Naive thymus-derived CD4-positive, alpha-beta T cell (primary cell): ENCODE measurements around the gene TM9SF2. TPM values are rescaled to one million over a fixed set of nuclear protein-coding genes. Genes with fewer than 3 reads are reported as not detected.

Experiments
- ATAC-seq: fragments of 150-1000 bp; cut with Tn5 transposase; 2 replicates; pipeline ENCODE4 v1.10.0; 2021; ENCODE audit warnings: mild to moderate bottlenecking, moderate library complexity
- CTCF ChIA-PET: fragments of 350-600 bp; sonication (Branson Sonifier 250); formaldehyde crosslinking; loops from one replicate; lab custom pipeline; 2021; ENCODE audit warnings: antibody characterized with exemption; lab: Charles Lee
- POLR2A ChIA-PET: fragments of 350-600 bp; sonication (Branson Sonifier 250); formaldehyde crosslinking; loops from one replicate; lab custom pipeline; 2021; ENCODE audit warnings: antibody characterized with exemption, inconsistent platforms; lab: Charles Lee
- DNase-seq, 9 donors: peaks; one replicate each; pipeline versions ENCODE4 v3.0.0 to v3.0.0-alpha.2; 2020 to 2022; ENCODE audit warnings: mixed read lengths in 1 of 9
- H3K27ac ChIP-seq: one replicate; pipeline ENCODE4 v1.7.0; 2013; ENCODE audit warnings: mild to moderate bottlenecking, low read depth, low read length, moderate library complexity
- H3K27me3 ChIP-seq, 2 donors: one replicate each; pipeline ENCODE4 v1.7.0; 2013; ENCODE audit warnings: low read length in 2 of 2, mild to moderate bottlenecking in 2 of 2, moderate library complexity in 2 of 2; ENCODE audit not compliant: control insufficient read depth in 2 of 2, insufficient read depth in 2 of 2
- H3K36me3 ChIP-seq, 3 experiments: 1 replicate in 2 of 3; 2 replicates in 1 of 3; pipeline ENCODE4 v1.7.0; 2013; ENCODE audit warnings: low read length in 3 of 3, mild to moderate bottlenecking in 3 of 3, moderate library complexity in 1 of 3; ENCODE audit not compliant: insufficient read depth in 3 of 3, control insufficient read depth in 2 of 3
- H3K4me1 ChIP-seq, 2 donors: one replicate each; pipeline ENCODE4 v1.7.0; 2013; ENCODE audit warnings: low read length in 2 of 2, mild to moderate bottlenecking in 2 of 2, moderate library complexity in 1 of 2; ENCODE audit not compliant: control insufficient read depth in 2 of 2, insufficient read depth in 2 of 2
- H3K4me3 ChIP-seq: 2 replicates; pipeline ENCODE4 v1.7.0; 2013; ENCODE audit warnings: mild to moderate bottlenecking, low read length
- H3K9me3 ChIP-seq, 3 experiments: 1 replicate in 2 of 3; 2 replicates in 1 of 3; pipeline ENCODE4 v1.7.0; 2013; ENCODE audit warnings: low read length in 3 of 3; ENCODE audit not compliant: control insufficient read depth in 2 of 3
- H3K27ac Mint-ChIP-seq, 9 donors: one replicate each; pipeline ENCODE4 v1.8.0; 2020 to 2022; ENCODE audit warnings: mixed read lengths in 9 of 9, mild to moderate bottlenecking in 8 of 9, moderate library complexity in 5 of 9, inconsistent platforms in 2 of 9
- H3K27me3 Mint-ChIP-seq, 5 donors: one replicate each; pipeline ENCODE4 v1.8.0; 2021 to 2022; ENCODE audit warnings: mixed read lengths in 5 of 5, mild to moderate bottlenecking in 1 of 5
- H3K36me3 Mint-ChIP-seq, 5 donors: one replicate each; pipeline ENCODE4 v1.8.0; 2020 to 2022; ENCODE audit warnings: mixed read lengths in 5 of 5, mild to moderate bottlenecking in 3 of 5, inconsistent platforms in 1 of 5
- H3K4me1 Mint-ChIP-seq, 7 donors: one replicate each; pipeline ENCODE4 v1.8.0; 2020 to 2022; ENCODE audit warnings: mixed read lengths in 7 of 7, mild to moderate bottlenecking in 3 of 7, inconsistent platforms in 1 of 7
- H3K4me3 Mint-ChIP-seq, 10 donors: one replicate each; pipeline ENCODE4 v1.8.0; 2020 to 2022; ENCODE audit warnings: mild to moderate bottlenecking in 10 of 10, mixed read lengths in 10 of 10, moderate library complexity in 6 of 10, inconsistent platforms in 2 of 10
- H3K9me3 Mint-ChIP-seq, 11 donors: one replicate each; pipeline ENCODE4 v1.8.0; 2020 to 2022; ENCODE audit warnings: mixed read lengths in 11 of 11, mild to moderate bottlenecking in 4 of 11, inconsistent platforms in 1 of 11, moderate library complexity in 1 of 11
- intact Hi-C, 2 donors: fragments of 100-400 bp; cut with micrococcal nuclease; formaldehyde crosslinking; loops; one replicate each; pipeline ENCODE4 v1.15.1; 2023
- polyA plus RNA-seq, 2 donors: library from polyadenylated mRNA; unstranded; fragments of 300-500 nt; fragmentation: Illumina TruSeq; gene quantifications; one replicate each; pipeline ENCODE4 v1.2.3, GENCODE V29; 2021
- total RNA-seq, 6 experiments: library from RNA in 5 of 6; stranded (reverse) in 5 of 6; gene quantifications; 1 replicate in 5 of 6; 2 replicates in 1 of 6; pipeline ENCODE4 v1.2.3 and lab custom pipeline; 2021 to 2026

TM9SF2 gene
- total and polyA plus RNA-seq, 7 experiments from 2014 or later, result 38.0 to 81.9 (median 53.6) TPM

GRCh38 chr13:99471221-99472121 lies 29.8 kb upstream of the TM9SF2 start:
- ChIA-PET CTCF (interaction anchor here (0.6 kb wide), 1 partner anchor 1045 kb away, joined by 3 read pairs; no protein-coding TSS in a partner anchor), POLR2A (interaction anchor here (0.6 to 0.7 kb wide), 2 partner anchors 442 to 451 kb away, joined by 3 read pairs; no protein-coding TSS in a partner anchor)
- no peak for DNase-seq
- ATAC-seq, result no peak
- intact Hi-C loops, result no loop called here
- no peaks in the 10 kb centered on the region for H3K36me3 ChIP-seq
- Mint-ChIP-seq H3K27me3 (peaks cover 0 to 28% (median 0%) of the 10 kb centered on the region in 5 donors), H3K36me3 (peaks cover 0 to 27% (median 21%) of the 10 kb centered on the region in 5 donors), H3K9me3 (peaks cover 0 to 7% (median 0%) of the 10 kb centered on the region in 11 donors), H3K27ac (no peak overlapping the region), H3K4me1 (peaks cover 0 to 3% (median 1%) of the 10 kb centered on the region in 7 donors), H3K4me3 (no peak overlapping the region)
- H3K4me3 ChIP-seq, result no peak overlapping the region
- no peaks in the 10 kb centered on the region for H3K9me3 ChIP-seq
- no peaks in the 10 kb centered on the region for H3K4me1 ChIP-seq
- H3K27me3 ChIP-seq, result no peaks in the 10 kb centered on the region
- H3K27ac ChIP-seq, result no peak overlapping the region

DNA sequence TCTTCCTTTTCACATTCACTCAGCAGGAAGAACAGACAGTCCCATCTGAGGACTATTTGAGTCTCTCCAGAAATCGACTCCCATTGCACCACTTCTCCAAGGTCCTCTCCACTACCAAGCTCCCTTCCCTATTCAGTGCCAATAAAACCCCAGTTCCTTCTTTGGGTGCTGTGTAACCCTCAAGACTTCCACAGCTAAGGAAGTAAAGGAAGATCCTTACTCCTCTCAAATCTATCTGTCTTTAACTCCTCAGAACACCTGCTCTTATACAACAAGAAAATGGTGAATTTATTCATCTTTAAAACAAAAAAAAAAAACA lies 29.2 kb upstream of the TM9SF2 start:
- intact Hi-C loops, result no loop called here
- ChIA-PET POLR2A (interaction anchor here (0.6 to 0.7 kb wide), 2 partner anchors 442 to 450 kb away, joined by 3 read pairs; no protein-coding TSS in a partner anchor), CTCF (interaction anchor here (0.6 kb wide), 1 partner anchor 1044 kb away, joined by 3 read pairs; no protein-coding TSS in a partner anchor)
- DNase-seq, result no peak
- H3K36me3 Mint-ChIP-seq, result peaks cover 0 to 25% (median 18%) of the 10 kb centered on the region in 5 donors
- no peak overlapping the region for H3K4me3 Mint-ChIP-seq
- H3K4me3 ChIP-seq, result no peak overlapping the region
- no peaks in the 10 kb centered on the region for H3K36me3 ChIP-seq
- peaks cover 0 to 28% (median 0%) of the 10 kb centered on the region in 5 donors for H3K27me3 Mint-ChIP-seq
- H3K4me1 Mint-ChIP-seq, result peaks cover 0 to 8% (median 3%) of the 10 kb centered on the region in 7 donors
- ATAC-seq, result no peak
- peaks cover 0 to 8% (median 0%) of the 10 kb centered on the region in 11 donors for H3K9me3 Mint-ChIP-seq
- no peaks in the 10 kb centered on the region for H3K9me3 ChIP-seq
- no peaks in the 10 kb centered on the region for H3K4me1 ChIP-seq
- no peak overlapping the region for H3K27ac Mint-ChIP-seq
- H3K27me3 ChIP-seq, result no peaks in the 10 kb centered on the region
- H3K27ac ChIP-seq, result no peak overlapping the region

- Mint-ChIP-seq H3K27ac (peak overlapping the region in 1 of 9 donors; percentile 6), H3K27me3 (peaks cover 0 to 28% (median 0%) of the 10 kb centered on the region in 5 donors), H3K4me3 (no peak overlapping the region), H3K36me3 (peaks cover 0 to 21% (median 15%) of the 10 kb centered on the region in 5 donors), H3K9me3 (peaks cover 0 to 8% (median 0%) of the 10 kb centered on the region in 11 donors), H3K4me1 (peaks cover 0 to 13% (median 4%) of the 10 kb centered on the region in 7 donors)
- DNase-seq (no peak), ATAC-seq (no peak)
- no peak overlapping the region for H3K4me3 ChIP-seq
- CTCF ChIA-PET, result no interaction called here
- intact Hi-C loops, result no loop called here
- H3K27ac ChIP-seq, result no peak overlapping the region
- no peaks in the 10 kb centered on the region for H3K36me3 ChIP-seq
- POLR2A ChIA-PET, result no interaction called here
- H3K9me3 ChIP-seq, result no peaks in the 10 kb centered on the region
- no peaks in the 10 kb centered on the region for H3K4me1 ChIP-seq
- no peaks in the 10 kb centered on the region for H3K27me3 ChIP-seq
Measured at GRCh38 chr13:99473515-99473914, 27.8 kb upstream of the TM9SF2 start.

DNA sequence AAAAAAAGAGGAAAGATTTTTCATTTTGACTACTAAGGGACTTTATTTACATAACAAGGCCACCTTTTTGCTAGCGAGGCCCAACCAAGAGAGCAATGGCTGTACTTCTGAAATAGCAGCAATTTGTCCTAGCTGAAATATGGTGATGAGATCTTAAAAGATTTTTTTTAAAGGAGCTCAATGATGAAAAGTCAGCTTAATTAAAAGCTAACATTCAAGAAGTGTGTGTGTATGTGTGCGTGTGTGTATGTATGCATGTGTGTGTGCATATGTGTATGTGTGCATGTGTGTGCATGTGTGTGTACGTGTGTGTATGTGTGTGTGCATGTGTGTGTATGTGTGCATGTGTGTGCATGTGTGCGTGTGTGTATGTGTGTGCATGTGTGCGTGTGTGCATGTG lies 24.6 kb upstream of the TM9SF2 start:
- intact Hi-C loops, result no loop called here
- no peak overlapping the region for H3K27ac ChIP-seq
- H3K4me1 Mint-ChIP-seq, result peaks cover 0 to 14% (median 4%) of the 10 kb centered on the region in 7 donors
- ChIA-PET POLR2A (no interaction called here), CTCF (no interaction called here)
- H3K4me3 ChIP-seq, result no peak overlapping the region
- no peak overlapping the region for H3K4me3 Mint-ChIP-seq
- ATAC-seq, result no peak
- H3K27me3 ChIP-seq, result no peaks in the 10 kb centered on the region
- peaks cover 0 to 2% (median 0%) of the 10 kb centered on the region in 11 donors for H3K9me3 Mint-ChIP-seq
- peaks cover 0 to 9% (median 0%) of the 10 kb centered on the region in 5 donors for H3K27me3 Mint-ChIP-seq
- no peak for DNase-seq
- H3K36me3 ChIP-seq, result no peaks in the 10 kb centered on the region
- H3K36me3 Mint-ChIP-seq, result peaks cover 0 to 15% (median 6%) of the 10 kb centered on the region in 5 donors
- H3K27ac Mint-ChIP-seq, result no peak overlapping the region
- H3K4me1 ChIP-seq, result no peaks in the 10 kb centered on the region
- no peaks in the 10 kb centered on the region for H3K9me3 ChIP-seq

GRCh38 chr13:99477493-99477892 lies 23.8 kb upstream of the TM9SF2 start:
- H3K27ac ChIP-seq, result no peak overlapping the region
- peaks cover 0 to 2% (median 0%) of the 10 kb centered on the region in 11 donors for H3K9me3 Mint-ChIP-seq
- H3K4me1 Mint-ChIP-seq, result peaks cover 0 to 17% (median 4%) of the 10 kb centered on the region in 7 donors
- H3K27me3 Mint-ChIP-seq, result peaks cover 0 to 9% (median 0%) of the 10 kb centered on the region in 5 donors
- H3K4me3 ChIP-seq, result no peak overlapping the region
- H3K36me3 ChIP-seq, result no peaks in the 10 kb centered on the region
- no peak overlapping the region for H3K4me3 Mint-ChIP-seq
- POLR2A ChIA-PET, result no interaction called here
- H3K27ac Mint-ChIP-seq, result peak overlapping the region in 1 of 9 donors; percentile 47
- H3K36me3 Mint-ChIP-seq, result peaks cover 0 to 16% (median 8%) of the 10 kb centered on the region in 5 donors
- H3K9me3 ChIP-seq, result no peaks in the 10 kb centered on the region
- ATAC-seq, result no peak
- no peaks in the 10 kb centered on the region for H3K4me1 ChIP-seq
- H3K27me3 ChIP-seq, result no peaks in the 10 kb centered on the region
- DNase-seq, result no peak
- intact Hi-C loops, result no loop called here
- CTCF ChIA-PET, result no interaction called here

DNA sequence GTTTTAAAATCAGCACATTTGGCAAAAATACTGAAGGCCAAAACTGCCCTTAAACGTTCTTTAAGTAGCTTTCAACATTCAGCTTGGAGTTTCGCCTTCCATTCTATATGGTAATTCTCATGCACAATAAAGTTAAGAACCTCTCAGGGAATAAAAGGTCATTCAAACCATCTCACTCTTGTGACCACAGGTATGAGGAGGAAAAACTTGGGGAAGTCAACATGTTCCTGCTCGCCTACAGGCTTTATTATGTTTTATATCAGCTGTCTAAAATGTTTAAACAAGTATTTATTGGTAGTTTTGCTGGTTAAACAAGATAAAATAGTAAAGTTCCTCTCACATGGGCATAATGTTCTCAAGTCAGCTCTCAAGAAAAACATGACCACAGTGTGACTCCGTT lies 19.9 kb upstream of the TM9SF2 start:
- CTCF ChIA-PET, result interaction anchor here (0.9 kb wide), 1 partner anchor 1034 kb away, joined by 3 read pairs; no protein-coding TSS in a partner anchor
- H3K27ac ChIP-seq, result no peak overlapping the region
- no peak overlapping the region for H3K4me3 ChIP-seq
- H3K27me3 ChIP-seq, result no peaks in the 10 kb centered on the region
- Mint-ChIP-seq H3K27me3 (no peaks in the 10 kb centered on the region), H3K27ac (no peak overlapping the region), H3K9me3 (peaks cover 0 to 4% (median 2%) of the 10 kb centered on the region in 11 donors), H3K4me3 (no peak overlapping the region), H3K36me3 (peaks cover under 1 to 10% (median 7%) of the 10 kb centered on the region in 5 donors), H3K4me1 (peaks cover 0 to 30% (median 13%) of the 10 kb centered on the region in 7 donors)
- DNase-seq (no peak), ATAC-seq (no peak)
- POLR2A ChIA-PET, result interaction anchor here (0.9 to 1.2 kb wide), 3 partner anchors 11 to 20 kb away, joined by 3 read pairs; no protein-coding TSS in a partner anchor
- no peaks in the 10 kb centered on the region for H3K4me1 ChIP-seq
- H3K9me3 ChIP-seq, result peaks cover 0 to under 1% (median 0%) of the 10 kb centered on the region in 3 experiments
- intact Hi-C loops, result no loop called here
- H3K36me3 ChIP-seq, result no peaks in the 10 kb centered on the region
